ENCODE results near the gene ARHGAP42.

- TF ChIP-seq TAF1 (IDR thresholded peaks at IDR 0.05; ENCODE audit: borderline replicate concordance, low read depth, low read length) (no peak), POLR2A (IDR thresholded peaks at IDR 0.05; ENCODE audit: low read depth, low read length) (no peak), POLR2AphosphoS5 (IDR thresholded peaks at IDR 0.05; ENCODE audit: low read depth, low read length) (no peak)
Measured at GRCh38 chr11:100965346-100965745, 278.3 kb downstream of the ARHGAP42 start.

All from GM12892 (cell line).